Loucy (cell line): ENCODE data around the gene TMEM179B.
"Not testable (repeated sequence)": the region's sequence is repeated elsewhere in the genome, so short reads cannot be mapped to it uniquely, and the experiment has no call there.

ENCODE experiments used
- H2AFZ ChIP-seq: fragments of 200-600 bp; sonication (generic); 2 replicates; pipeline ENCODE4 v1.6.0; 2016; ENCODE audit warnings: antibody characterized with exemption, mild to moderate bottlenecking, low read length, moderate library complexity
- H3F3A ChIP-seq: fragments of 200-600 bp; 2 replicates; pipeline ENCODE4 v1.6.0; 2016; ENCODE audit warnings: antibody characterized with exemption, low read depth, mild to moderate bottlenecking
- H3K27me3 ChIP-seq: fragments of 200-600 bp; sonication (generic); 2 replicates; pipeline ENCODE4 v1.6.1; 2014; ENCODE audit warnings: low read length, mild to moderate bottlenecking; ENCODE audit not compliant: insufficient read depth, poor library complexity, severe bottlenecking
- H3K36me3 ChIP-seq: fragments of 200-600 bp; sonication (generic); 2 replicates; pipeline ENCODE4 v1.6.1; 2016; ENCODE audit warnings: low read length; ENCODE audit not compliant: insufficient read depth
- H3K4me1 ChIP-seq: fragments of 200-600 bp; sonication (generic); 2 replicates; pipeline ENCODE4 v1.5.1; 2014; ENCODE audit warnings: low read length, mild to moderate bottlenecking; ENCODE audit not compliant: insufficient read depth, poor library complexity, severe bottlenecking
- H3K4me2 ChIP-seq: fragments of 200-600 bp; sonication (generic); 2 replicates; pipeline ENCODE4 v1.6.0; 2014; ENCODE audit warnings: antibody characterized with exemption, low read length, low read depth, mild to moderate bottlenecking; ENCODE audit not compliant: poor library complexity, severe bottlenecking
- H3K4me3 ChIP-seq: fragments of 200-600 bp; sonication (generic); 2 replicates; pipeline ENCODE4 v1.5.1; 2014; ENCODE audit warnings: low read length, mild to moderate bottlenecking, mixed read lengths; ENCODE audit not compliant: poor library complexity, severe bottlenecking
- H3K79me2 ChIP-seq: fragments of 200-600 bp; sonication (generic); 2 replicates; pipeline ENCODE4 v1.6.1; 2014; ENCODE audit warnings: low read length; ENCODE audit not compliant: insufficient read depth
- H3K9ac ChIP-seq: fragments of 200-600 bp; sonication (generic); 2 replicates; pipeline ENCODE4 v1.6.0; 2014; ENCODE audit warnings: mild to moderate bottlenecking, low read depth, low read length, moderate library complexity; ENCODE audit not compliant: poor library complexity, severe bottlenecking
- H3K9me2 ChIP-seq: fragments of 200-600 bp; sonication (generic); replicated peaks from 2 replicates; pipeline ENCODE4 v1.6.1; 2016; ENCODE audit warnings: low read depth, low read length, mixed read lengths
- H3K9me3 ChIP-seq: fragments of 200-600 bp; sonication (generic); 2 replicates; pipeline ENCODE4 v1.6.1; 2014; ENCODE audit warnings: mild to moderate bottlenecking, antibody characterized with exemption, low read length, low read depth; ENCODE audit not compliant: insufficient read depth
- H4K20me1 ChIP-seq: fragments of 200-600 bp; sonication (generic); 2 replicates; pipeline ENCODE4 v1.6.0; 2014; ENCODE audit warnings: antibody characterized with exemption, low read length, mild to moderate bottlenecking; ENCODE audit not compliant: insufficient read depth, poor library complexity, severe bottlenecking
- EZH2phosphoT487 ChIP-seq: fragments of 200-600 bp; IDR thresholded peaks from 2 replicates; pipeline ENCODE4 v1.6.1; 2018; ENCODE audit warnings: antibody characterized with exemption, mild to moderate bottlenecking, moderate library complexity, borderline replicate concordance
- TF ChIP-seq, protein P1 (sequence below): fragments of 200-600 bp; sonication (generic); conservative IDR thresholded peaks from 2 replicates; pipeline ENCODE4 v1.5.1; 2014; ENCODE audit warnings: mild to moderate bottlenecking, antibody characterized with exemption, low read length

The TMEM179B gene

DNA sequence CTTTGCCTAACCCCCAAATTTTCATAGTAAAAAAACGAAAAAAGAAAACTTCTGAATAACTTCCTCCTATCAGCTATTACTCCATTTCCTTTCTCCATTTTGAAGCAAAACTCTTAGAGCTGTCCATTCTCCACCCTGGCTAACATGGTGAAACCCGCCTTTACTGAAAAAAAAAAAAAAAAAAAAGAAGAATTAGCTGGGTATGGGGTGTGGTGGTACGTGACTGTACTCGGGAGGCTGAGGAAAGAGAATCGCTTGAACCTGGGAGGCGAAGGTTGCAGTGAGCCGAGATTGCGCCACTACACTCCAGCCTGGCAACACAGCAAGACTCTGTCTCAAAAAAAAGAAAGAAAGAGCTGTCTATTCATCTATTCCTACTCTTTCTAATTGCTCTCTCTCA is 29.4 kb downstream of the TMEM179B start:
- Histone ChIP-seq H2AFZ (no peak overlapping the region), H4K20me1 (no peaks in the 10 kb centered on the region), H3K4me2 (no peak overlapping the region), H3K9ac (no peak overlapping the region), H3F3A (no peaks in the 10 kb centered on the region), H3K9me2 (no peaks in the 10 kb centered on the region), H3K9me3 (no peaks in the 10 kb centered on the region), H3K27me3 (no peaks in the 10 kb centered on the region), H3K79me2 (no peaks in the 10 kb centered on the region), H3K4me1 (no peaks in the 10 kb centered on the region), H3K4me3 (no peak overlapping the region), H3K36me3 (no peaks in the 10 kb centered on the region; the same call in 1 of the 2 replicates)
- TF ChIP-seq EZH2phosphoT487: no peak
- TF ChIP-seq, protein P1, sequence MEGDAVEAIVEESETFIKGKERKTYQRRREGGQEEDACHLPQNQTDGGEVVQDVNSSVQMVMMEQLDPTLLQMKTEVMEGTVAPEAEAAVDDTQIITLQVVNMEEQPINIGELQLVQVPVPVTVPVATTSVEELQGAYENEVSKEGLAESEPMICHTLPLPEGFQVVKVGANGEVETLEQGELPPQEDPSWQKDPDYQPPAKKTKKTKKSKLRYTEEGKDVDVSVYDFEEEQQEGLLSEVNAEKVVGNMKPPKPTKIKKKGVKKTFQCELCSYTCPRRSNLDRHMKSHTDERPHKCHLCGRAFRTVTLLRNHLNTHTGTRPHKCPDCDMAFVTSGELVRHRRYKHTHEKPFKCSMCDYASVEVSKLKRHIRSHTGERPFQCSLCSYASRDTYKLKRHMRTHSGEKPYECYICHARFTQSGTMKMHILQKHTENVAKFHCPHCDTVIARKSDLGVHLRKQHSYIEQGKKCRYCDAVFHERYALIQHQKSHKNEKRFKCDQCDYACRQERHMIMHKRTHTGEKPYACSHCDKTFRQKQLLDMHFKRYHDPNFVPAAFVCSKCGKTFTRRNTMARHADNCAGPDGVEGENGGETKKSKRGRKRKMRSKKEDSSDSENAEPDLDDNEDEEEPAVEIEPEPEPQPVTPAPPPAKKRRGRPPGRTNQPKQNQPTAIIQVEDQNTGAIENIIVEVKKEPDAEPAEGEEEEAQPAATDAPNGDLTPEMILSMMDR: no peak

DNA sequence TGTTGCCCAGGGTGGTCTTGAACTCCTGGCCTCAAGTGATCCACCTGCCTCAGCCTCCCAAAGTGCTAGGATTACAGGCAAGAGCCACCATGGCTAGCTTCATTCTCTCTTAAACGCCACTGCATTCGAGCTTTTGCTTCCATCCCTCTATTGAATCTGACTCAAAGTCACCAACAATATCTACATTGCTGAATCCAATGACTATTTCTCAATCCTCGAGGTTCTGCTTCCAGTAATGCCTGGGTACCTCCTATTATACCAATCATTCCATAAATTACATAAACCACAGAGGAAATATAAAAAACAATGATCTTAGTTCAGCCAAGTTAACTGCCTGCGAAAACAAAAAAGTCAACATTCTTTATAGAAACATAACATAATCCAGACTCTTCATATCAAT is 29.9 kb downstream of the TMEM179B start:
- no peak overlapping the region for H2AFZ ChIP-seq
- no peak overlapping the region for H3K9ac ChIP-seq
- no peak overlapping the region for H3K4me2 ChIP-seq
- no peaks in the 10 kb centered on the region for H3K9me3 ChIP-seq
- no peaks in the 10 kb centered on the region for H3F3A ChIP-seq
- H3K27me3 ChIP-seq: no peaks in the 10 kb centered on the region
- H3K9me2 ChIP-seq: no peaks in the 10 kb centered on the region
- no peaks in the 10 kb centered on the region; the same call in 1 of the 2 replicates for H3K36me3 ChIP-seq
- no peak overlapping the region for H3K4me3 ChIP-seq
- TF ChIP-seq, protein P1: no peak
- TF ChIP-seq EZH2phosphoT487: no peak
- no peaks in the 10 kb centered on the region for H4K20me1 ChIP-seq
- H3K4me1 ChIP-seq: no peaks in the 10 kb centered on the region
- H3K79me2 ChIP-seq: no peaks in the 10 kb centered on the region

DNA sequence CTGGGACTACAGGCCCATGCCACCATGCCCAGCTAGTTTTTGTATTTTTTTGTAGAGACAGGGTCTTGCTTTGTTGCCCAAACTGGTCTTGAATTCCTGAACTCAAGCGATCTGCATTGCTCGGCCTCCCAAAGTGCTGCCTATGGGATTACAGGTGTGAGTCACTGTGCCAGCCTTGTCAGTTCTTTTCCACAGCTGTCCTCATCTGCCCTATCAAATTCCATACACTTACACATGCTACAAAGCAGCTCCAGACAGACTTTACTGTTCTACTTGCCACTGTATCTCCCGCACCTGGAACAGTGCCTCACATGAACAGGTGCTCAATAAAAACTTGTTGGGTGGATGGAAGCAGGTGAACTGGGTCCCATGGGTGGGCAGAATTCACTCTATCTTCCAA is 36.5 kb downstream of the TMEM179B start:
- H3K27me3 ChIP-seq: no peaks in the 10 kb centered on the region
- no peak overlapping the region for H3K4me2 ChIP-seq
- H3K79me2 ChIP-seq: peaks cover 11% of the 10 kb centered on the region; the same call in 1 of the 2 replicates
- no peaks in the 10 kb centered on the region for H3F3A ChIP-seq
- H3K4me3 ChIP-seq: no peak overlapping the region
- no peaks in the 10 kb centered on the region for H3K9me2 ChIP-seq
- no peaks in the 10 kb centered on the region for H4K20me1 ChIP-seq
- H3K36me3 ChIP-seq: peaks cover 40% of the 10 kb centered on the region; the same call in 1 of the 2 replicates
- H3K9me3 ChIP-seq: no peaks in the 10 kb centered on the region
- TF ChIP-seq, protein P1: no peak
- TF ChIP-seq EZH2phosphoT487: no peak
- H3K4me1 ChIP-seq: no peaks in the 10 kb centered on the region
- H2AFZ ChIP-seq: no peak overlapping the region
- no peak overlapping the region for H3K9ac ChIP-seq

DNA sequence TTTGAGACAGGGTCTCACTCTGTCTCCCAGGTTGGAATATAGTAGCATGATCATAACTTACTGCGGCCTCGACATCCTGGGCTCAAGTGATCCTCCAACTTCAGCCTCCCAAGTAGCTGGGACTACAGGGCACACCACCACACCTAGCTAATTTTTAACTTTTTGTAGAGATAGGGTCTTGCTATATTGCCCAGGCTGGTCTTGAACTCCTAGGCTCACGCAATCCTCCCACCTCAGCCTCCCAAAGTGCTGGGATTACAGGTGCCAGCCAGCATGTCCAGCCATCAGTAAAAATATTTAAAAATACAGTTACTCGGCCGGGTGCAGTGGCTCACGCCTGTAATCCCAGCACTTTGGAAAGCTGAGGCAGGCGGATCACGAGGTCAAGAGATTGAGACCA is 40.9 kb downstream of the TMEM179B start:
- not testable (repeated sequence) for H4K20me1 ChIP-seq, H2AFZ ChIP-seq, H3K4me3 ChIP-seq, H3K9me2 ChIP-seq, H3K9ac ChIP-seq, H3K4me2 ChIP-seq, H3F3A ChIP-seq, H3K27me3 ChIP-seq, H3K9me3 ChIP-seq
- Histone ChIP-seq H3K4me1 (peaks cover 14% of the 10 kb centered on the region), H3K36me3 (peaks cover 31% of the 10 kb centered on the region; the same call in 1 of the 2 replicates), H3K79me2 (peaks cover 33% of the 10 kb centered on the region)
